Endometrial microvascular endothelial cells (primary cell): Measurements from ENCODE around the gene B3GAT2. TPM values are rescaled to one million over a fixed set of nuclear protein-coding genes. Genes with fewer than 3 reads are reported as not detected.
"Not testable (repeated sequence)": the region's sequence is repeated elsewhere in the genome, so short reads cannot be mapped to it uniquely, and the experiment has no call there.

ENCODE experiments used
- in situ Hi-C: cut with HindIII; loops from 2 replicates; pipeline ENCODE4 v1.10.0; 2017; ENCODE audit warnings: low sequenced_read_pairs, low pct_unique_long_range_greater_than_20kb; ENCODE audit errors: inconsistent ontology term
- total RNA-seq: library from RNA; depleted of rRNA; stranded (reverse); fragments of >200 nt; gene quantifications from one replicate; pipeline ENCODE4 v1.2.3, GENCODE V29; 2015; ENCODE audit errors: inconsistent ontology term

B3GAT2 gene, protein sequence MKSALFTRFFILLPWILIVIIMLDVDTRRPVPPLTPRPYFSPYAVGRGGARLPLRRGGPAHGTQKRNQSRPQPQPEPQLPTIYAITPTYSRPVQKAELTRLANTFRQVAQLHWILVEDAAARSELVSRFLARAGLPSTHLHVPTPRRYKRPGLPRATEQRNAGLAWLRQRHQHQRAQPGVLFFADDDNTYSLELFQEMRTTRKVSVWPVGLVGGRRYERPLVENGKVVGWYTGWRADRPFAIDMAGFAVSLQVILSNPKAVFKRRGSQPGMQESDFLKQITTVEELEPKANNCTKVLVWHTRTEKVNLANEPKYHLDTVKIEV
- total RNA-seq = not detected

DNA sequence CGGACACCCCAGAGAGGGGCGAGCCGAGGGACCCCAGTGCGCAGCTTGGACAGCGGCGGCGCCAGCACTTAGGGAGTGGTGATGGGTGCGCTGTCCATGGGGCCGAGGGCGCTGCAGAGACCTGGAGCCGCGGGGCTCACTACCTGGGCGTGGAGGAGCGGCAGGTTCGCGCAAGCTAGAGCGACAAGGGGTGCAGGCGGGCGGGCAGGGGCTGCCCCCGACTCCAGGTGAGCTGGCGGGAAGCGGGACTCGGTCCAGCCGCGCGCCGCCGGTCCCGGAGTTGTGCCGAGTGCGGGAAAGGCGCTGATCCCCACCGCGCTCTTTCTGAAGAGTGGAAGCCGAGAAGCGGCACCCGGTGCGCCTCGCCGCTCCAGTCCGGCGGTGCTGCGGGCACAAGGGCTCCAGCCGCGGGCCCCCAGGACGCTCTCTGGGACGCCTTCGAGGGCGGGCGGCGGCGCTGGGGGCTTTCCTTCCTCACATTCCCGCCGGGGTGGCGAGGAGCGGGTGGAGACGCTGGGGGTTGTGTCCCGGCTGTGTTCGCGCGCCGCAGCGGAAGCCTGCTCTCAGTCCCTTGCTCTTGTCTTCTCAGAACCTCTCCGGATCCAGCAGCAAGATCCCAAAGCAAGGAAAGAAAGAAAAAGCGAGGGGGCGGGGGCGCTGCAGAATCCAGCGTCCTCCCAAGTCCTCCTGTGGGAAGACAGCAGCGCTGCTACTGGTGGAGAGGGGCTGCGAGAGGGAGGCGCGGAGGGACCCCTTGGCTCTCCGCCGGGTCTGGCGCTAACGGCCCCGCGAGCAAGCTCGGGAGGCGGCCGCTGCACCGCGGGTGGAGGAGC, at the start of gene B3GAT2:
TSS of gene B3GAT2 (minus strand) at position 610 of the 833 bp plus-strand sequence. CDS start 631 bp downstream, outside the sequence.
- in situ Hi-C loops = no loop called here

GRCh38 chr6:70998148-70998547, 41.3 kb upstream of the B3GAT2 start:
- in situ Hi-C loops = no loop called here

- in situ Hi-C loops = no loop called here
These were observed 40.5 kb upstream of the B3GAT2 start for GRCh38 chr6:70997379-70997778.

GRCh38 chr6:70996106-70996505, 39.2 kb upstream of the B3GAT2 start:
- in situ Hi-C loops = no loop called here

GRCh38 chr6:70995411-70995810, 38.6 kb upstream of the B3GAT2 start:
- in situ Hi-C loops = no loop called here

- in situ Hi-C loops = no loop called here
These were observed 34.4 kb upstream of the B3GAT2 start for GRCh38 chr6:70991253-70991652.

DNA sequence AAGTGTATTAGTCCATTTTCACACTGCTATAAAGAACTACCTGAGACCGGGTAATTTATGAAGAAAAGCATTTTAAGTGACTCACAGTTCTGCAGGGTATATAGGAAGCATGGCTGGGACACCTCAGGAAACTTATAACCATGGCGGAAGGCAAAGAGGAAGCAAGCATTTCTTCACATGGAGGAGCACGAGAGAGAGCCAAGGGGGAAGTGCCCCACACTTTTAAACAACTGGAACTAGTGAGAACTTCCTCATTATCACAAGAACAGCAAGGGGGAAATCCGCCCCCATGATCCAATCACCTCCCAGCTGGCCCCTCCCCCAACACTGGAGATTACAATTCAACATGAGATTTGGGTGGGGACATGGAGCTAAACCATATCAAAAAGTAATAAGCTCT, 28.3 kb upstream of the B3GAT2 start:
- in situ Hi-C loops = no loop called here

- in situ Hi-C loops = no loop called here
These were observed 25.9 kb upstream of the B3GAT2 start for GRCh38 chr6:70982747-70983146.

GRCh38 chr6:70980727-70981126, 23.9 kb upstream of the B3GAT2 start:
- in situ Hi-C loops = no loop called here

- in situ Hi-C loops = no loop called here
These were observed 16.7 kb upstream of the B3GAT2 start for GRCh38 chr6:70973604-70974003.

- in situ Hi-C loops = no loop called here
These were observed 10.2 kb upstream of the B3GAT2 start for GRCh38 chr6:70967049-70967448.

- in situ Hi-C loops = no loop called here
These were observed 391 bp upstream of the B3GAT2 start for GRCh38 chr6:70957284-70957617.

- in situ Hi-C loops = no loop called here
These were observed 739 bp downstream of the B3GAT2 start for GRCh38 chr6:70956191-70956450.

- in situ Hi-C loops = no loop called here
These were observed 1.2 kb downstream of the B3GAT2 start for GRCh38 chr6:70955441-70956190.

GRCh38 chr6:70954750-70955149, 2.1 kb downstream of the B3GAT2 start:
- in situ Hi-C loops = no loop called here

- in situ Hi-C loops = no loop called here
These were observed 2.7 kb downstream of the B3GAT2 start for GRCh38 chr6:70954176-70954575.

DNA sequence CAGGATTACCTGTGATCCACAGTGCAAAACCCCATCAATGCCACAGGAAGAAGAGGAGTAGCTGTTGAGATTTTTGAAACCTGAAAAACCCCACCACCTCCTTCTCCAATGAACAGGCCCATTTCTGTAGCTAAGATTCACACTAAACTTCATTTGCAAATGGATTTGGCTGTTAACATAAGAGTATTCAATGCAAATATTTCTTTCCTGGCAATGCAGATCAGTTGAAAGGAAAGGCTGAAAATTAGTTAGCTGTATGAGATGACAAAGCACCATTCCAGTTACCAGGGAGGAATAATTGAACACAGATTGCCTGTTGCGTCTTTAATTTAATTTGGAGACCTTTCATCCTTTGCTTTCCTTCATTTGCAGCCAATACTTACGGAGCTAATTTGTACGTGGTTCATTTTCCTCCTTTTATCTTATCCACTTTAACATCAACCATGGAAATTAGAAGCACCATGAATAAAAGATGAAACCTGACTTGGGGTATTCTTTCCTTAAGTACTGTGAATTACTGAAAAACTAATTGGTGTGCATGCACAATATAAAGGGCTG, 4.2 kb downstream of the B3GAT2 start:
- in situ Hi-C loops = no loop called here

DNA sequence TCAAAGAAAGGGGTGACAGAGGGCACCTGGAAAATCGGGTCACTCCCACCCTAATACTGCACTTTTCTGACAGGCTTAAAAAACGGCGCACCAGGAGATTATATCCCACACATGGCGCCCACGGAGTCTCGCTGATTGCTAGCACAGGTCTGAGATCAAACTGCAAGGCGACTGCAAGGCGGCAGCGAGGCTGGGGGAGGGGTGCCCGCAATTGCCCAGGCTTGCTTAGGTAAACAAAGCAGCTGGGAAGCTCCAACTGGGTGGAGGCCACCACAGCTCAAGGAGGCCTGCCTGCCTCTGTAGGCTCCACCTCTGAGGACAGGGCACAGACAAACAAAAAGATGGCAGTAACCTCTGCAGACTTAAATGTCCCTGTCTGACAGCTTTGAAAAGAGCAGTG, 12.5 kb downstream of the B3GAT2 start:
- in situ Hi-C loops = not testable (repeated sequence)

DNA sequence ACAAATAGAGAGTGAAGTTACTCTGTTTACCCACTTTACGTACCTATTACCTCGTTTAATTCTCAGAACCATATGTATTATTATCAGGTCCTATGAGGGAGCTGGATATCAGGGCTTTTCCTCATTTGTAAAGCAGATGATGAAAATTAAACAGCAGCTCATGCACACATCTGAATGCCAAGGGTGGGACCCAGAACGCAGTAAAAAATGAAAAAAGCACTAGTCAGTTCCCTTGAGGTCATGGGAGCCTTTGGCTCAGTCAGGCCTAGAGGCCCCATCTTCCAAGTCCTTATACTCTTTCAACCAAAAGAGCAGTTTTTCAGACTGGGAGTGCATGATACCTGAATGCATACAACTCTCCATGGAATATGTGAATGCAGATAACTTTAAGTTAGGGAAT, 23.0 kb downstream of the B3GAT2 start:
- in situ Hi-C loops = no loop called here

GRCh38 chr6:70905742-70906141, 51.1 kb downstream of the B3GAT2 start:
- in situ Hi-C loops = no loop called here
